DOHH2 (cell line): ENCODE data around the gene C1QL2.

Experiments used
- H3F3A ChIP-seq: fragments of 200-600 bp; sonication (generic), shearing (Covaris generic); 2 replicates; pipeline ENCODE4 v1.6.0; 2016; ENCODE audit warnings: antibody characterized with exemption, mild to moderate bottlenecking; ENCODE audit not compliant: control insufficient read depth, insufficient read depth
- H3K27ac ChIP-seq: fragments of 200-600 bp; sonication (generic); 2 replicates; pipeline ENCODE4 v1.5.1; 2014; ENCODE audit warnings: low read depth, mild to moderate bottlenecking, low read length, moderate library complexity
- H3K27me3 ChIP-seq: fragments of 200-600 bp; sonication (generic); 2 replicates; pipeline ENCODE4 v1.6.1; 2014; ENCODE audit warnings: mild to moderate bottlenecking, low read length, mixed read lengths; ENCODE audit not compliant: control insufficient read depth
- H3K36me3 ChIP-seq: fragments of 200-600 bp; sonication (generic); 2 replicates; pipeline ENCODE4 v1.6.1; 2014; ENCODE audit warnings: mild to moderate bottlenecking, low read length, moderate library complexity, mixed read lengths; ENCODE audit not compliant: control insufficient read depth
- H3K4me1 ChIP-seq: fragments of 200-600 bp; sonication (generic); 2 replicates; pipeline ENCODE4 v1.6.1; 2014; ENCODE audit warnings: mild to moderate bottlenecking, low read length, mixed read lengths; ENCODE audit not compliant: control insufficient read depth
- H3K4me2 ChIP-seq: fragments of 200-600 bp; sonication (generic); 2 replicates; pipeline ENCODE4 v1.6.0; 2014; ENCODE audit warnings: mild to moderate bottlenecking, low read length, moderate library complexity
- H3K4me3 ChIP-seq: fragments of 200-600 bp; sonication (generic); 2 replicates; pipeline ENCODE4 v1.5.1; 2014; ENCODE audit warnings: mild to moderate bottlenecking, low read length, mixed read lengths
- H3K79me2 ChIP-seq: fragments of 200-600 bp; sonication (generic); 2 replicates; pipeline ENCODE4 v1.6.1; 2014; ENCODE audit warnings: mild to moderate bottlenecking, low read length, mixed read lengths; ENCODE audit not compliant: control insufficient read depth
- H3K9me2 ChIP-seq: fragments of 200-600 bp; sonication (generic); replicated peaks from 2 replicates; pipeline ENCODE4 v1.6.1; 2014; ENCODE audit warnings: mild to moderate bottlenecking, low read length, mixed read lengths; ENCODE audit not compliant: control insufficient read depth
- H3K9me3 ChIP-seq: fragments of 200-600 bp; sonication (generic); 2 replicates; pipeline ENCODE4 v1.6.1; 2014; ENCODE audit warnings: antibody characterized with exemption, low read length, mixed read lengths; ENCODE audit not compliant: control insufficient read depth, insufficient read depth
- H4K20me1 ChIP-seq: fragments of 200-600 bp; sonication (generic); 2 replicates; pipeline ENCODE4 v1.6.0; 2014; ENCODE audit warnings: low read depth, mild to moderate bottlenecking, antibody characterized with exemption, low read length, moderate library complexity; ENCODE audit not compliant: control insufficient read depth, insufficient read depth
- CTCF ChIP-seq: fragments of 200-600 bp; sonication (generic); IDR thresholded peaks from one replicate; pipeline ENCODE4 v1.5.1; 2014; ENCODE audit warnings: antibody characterized with exemption, mild to moderate bottlenecking, low read depth, low read length; ENCODE audit not compliant: poor library complexity, severe bottlenecking
- EZH2phosphoT487 ChIP-seq: fragments of 200-600 bp; sonication (generic); IDR thresholded peaks from 2 replicates; pipeline ENCODE4 v1.6.1; 2017; ENCODE audit warnings: borderline replicate concordance, mild to moderate bottlenecking, antibody characterized with exemption, low read length, moderate library complexity, mixed read lengths

C1QL2 gene

GRCh38 chr2:119119999-119120756, 38.4 kb downstream of the C1QL2 start:
- Histone ChIP-seq H3K27me3 (no peaks in the 10 kb centered on the region), H3K4me2 (no peak overlapping the region), H4K20me1 (no peaks in the 10 kb centered on the region), H3K79me2 (no peaks in the 10 kb centered on the region), H3K4me1 (no peaks in the 10 kb centered on the region), H3F3A (no peaks in the 10 kb centered on the region), H3K9me3 (no peaks in the 10 kb centered on the region), H3K36me3 (no peaks in the 10 kb centered on the region), H3K27ac (no peak overlapping the region), H3K4me3 (no peak overlapping the region), H3K9me2 (no peaks in the 10 kb centered on the region)
- TF ChIP-seq EZH2phosphoT487 (no peak), CTCF (no peak)

DNA sequence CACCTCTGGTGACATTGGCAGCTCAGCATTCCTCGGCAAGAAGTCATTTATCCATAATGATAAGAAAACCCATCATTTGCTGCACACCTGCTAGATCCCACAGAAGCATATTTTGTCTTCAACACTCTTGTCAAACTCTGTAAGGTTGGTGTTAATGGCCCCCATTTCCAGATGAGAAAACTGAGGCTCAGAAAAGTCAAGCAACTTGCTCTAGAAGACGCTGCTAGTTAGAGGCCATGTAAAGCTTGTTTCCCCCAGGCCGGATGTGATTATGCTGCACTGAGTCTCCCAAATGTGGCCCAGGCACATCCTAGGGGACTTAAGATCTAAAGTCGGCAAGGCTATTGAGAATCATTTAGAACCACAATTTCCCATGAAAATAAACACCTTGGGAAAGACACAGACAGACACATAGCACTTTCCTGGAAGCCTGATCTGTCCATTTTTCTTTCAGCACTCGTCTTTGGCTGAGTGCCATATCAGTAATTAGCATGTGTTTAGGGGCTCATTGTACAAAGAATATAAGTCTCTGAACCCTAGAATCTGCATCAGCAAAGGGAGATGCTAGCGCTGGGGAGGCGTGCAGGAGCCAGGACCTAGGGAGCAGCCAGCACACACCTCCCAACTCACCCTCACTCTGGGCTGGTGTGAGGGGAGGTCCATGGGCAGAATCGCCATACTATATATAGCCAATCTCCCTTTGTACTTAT, 39.3 kb downstream of the C1QL2 start:
- Histone ChIP-seq H3K79me2 (no peaks in the 10 kb centered on the region), H3K4me2 (no peak overlapping the region), H4K20me1 (no peaks in the 10 kb centered on the region), H3K4me3 (no peak overlapping the region), H3K4me1 (no peaks in the 10 kb centered on the region), H3K27me3 (no peaks in the 10 kb centered on the region), H3K27ac (no peak overlapping the region), H3F3A (no peaks in the 10 kb centered on the region), H3K9me3 (no peaks in the 10 kb centered on the region), H3K36me3 (no peaks in the 10 kb centered on the region), H3K9me2 (no peaks in the 10 kb centered on the region)
- TF ChIP-seq CTCF (no peak), EZH2phosphoT487 (no peak)

DNA sequence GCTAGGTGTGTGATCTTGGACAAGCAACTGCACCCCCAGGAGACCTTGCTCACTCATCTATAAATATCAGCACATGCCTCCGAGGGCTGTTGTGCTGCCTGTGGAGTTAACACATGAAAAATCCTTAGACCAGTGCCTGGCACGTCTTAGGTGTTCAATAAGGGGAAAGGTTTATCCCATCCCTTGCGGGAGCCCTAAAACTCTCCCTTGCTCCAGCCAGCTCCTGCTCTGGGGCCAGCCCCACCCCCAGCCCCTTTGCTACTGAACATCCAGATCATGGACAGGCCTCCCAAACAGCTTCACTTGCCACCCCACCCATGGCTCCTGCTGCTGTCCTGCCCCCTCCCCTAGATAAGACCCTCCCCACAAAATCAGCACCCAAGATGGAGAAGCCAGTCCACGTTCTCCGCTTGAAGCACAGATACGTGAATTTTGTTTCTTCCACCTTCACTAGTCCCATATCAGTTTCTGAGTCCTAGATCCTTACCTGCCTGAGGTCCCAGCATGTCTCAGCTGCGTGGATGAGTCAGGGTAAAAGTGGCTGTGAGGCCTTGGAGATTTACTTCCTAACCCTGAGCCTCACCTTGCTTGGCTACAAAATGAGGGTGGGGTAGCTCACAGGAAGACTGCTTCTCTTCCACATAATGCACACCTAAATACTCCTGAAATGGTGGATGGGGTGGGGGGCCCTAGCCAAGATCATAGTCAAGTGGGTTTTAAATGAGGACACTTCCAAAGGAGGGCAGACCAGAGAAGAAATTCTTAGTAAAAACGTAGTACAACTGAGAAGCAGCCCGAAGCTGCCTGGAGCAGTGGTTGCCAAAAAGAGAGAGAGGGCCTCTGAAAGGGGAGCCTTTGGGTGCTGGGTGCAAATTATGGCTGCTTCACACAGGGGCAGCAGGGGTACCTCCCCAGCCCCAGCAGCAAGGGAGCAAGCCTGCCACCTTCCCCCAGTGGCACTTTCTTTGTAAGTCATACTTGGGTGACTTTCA, 40.4 kb downstream of the C1QL2 start:
- H3F3A ChIP-seq, result no peaks in the 10 kb centered on the region

More for the DNA sequence above, 40.4 kb downstream of the C1QL2 start:
- Histone ChIP-seq H3K36me3 (no peaks in the 10 kb centered on the region), H3K4me1 (no peaks in the 10 kb centered on the region), H3K9me3 (no peaks in the 10 kb centered on the region), H3K27me3 (peaks cover 2% of the 10 kb centered on the region; the same call in 1 of the 2 replicates), H3K4me2 (no peak overlapping the region), H3K27ac (no peak overlapping the region), H3K4me3 (no peak overlapping the region), H3K79me2 (no peaks in the 10 kb centered on the region), H3K9me2 (no peaks in the 10 kb centered on the region), H4K20me1 (no peaks in the 10 kb centered on the region)
- no peak for TF ChIP-seq EZH2phosphoT487
- TF ChIP-seq CTCF, result no peak
